Measurements from ENCODE around the gene UQCC5. TPM values are rescaled to one million over a fixed set of nuclear protein-coding genes. Genes with fewer than 3 reads are reported as not detected.

Gene UQCC5
- total RNA-seq, 2 donors from 2014 or later, result 9.0 to 11.3 TPM

DNA sequence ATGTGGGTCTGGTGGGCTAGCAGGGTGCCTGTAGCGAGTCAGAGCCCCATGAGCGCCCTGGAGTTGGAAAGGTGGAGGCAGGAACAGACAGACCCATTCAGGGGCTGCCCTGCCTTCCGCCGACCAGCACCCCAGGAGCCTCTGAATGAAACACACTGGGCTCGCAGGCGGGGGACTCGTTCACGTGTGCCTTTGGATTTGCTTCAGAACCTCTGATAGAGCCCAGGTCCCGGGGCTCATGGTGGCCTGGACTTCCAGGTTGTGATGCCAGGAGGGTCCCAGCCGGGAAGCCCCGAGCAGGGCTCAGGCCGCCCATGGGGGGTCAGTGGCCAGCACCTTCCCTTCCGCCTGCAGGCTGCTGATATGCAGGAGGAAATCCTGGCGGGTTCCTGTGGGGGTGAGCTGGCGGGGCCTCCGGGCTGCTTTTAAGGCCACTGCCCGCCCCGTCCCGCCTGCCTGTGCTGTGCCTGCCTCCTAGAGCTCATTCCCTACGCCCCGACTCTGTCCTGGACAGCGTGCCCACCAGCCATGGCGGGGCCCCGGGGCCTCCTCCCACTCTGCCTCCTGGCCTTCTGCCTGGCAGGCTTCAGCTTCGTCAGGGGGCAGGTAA, 41.4 kb upstream of the UQCC5 start, which contains the start of gene STAB1:
Gene STAB1, plus strand, starts transcription at position 453 of the 610 bp plus-strand sequence. Its CDS starts 76 bp downstream, at position 529.
- Histone ChIP-seq H3K36me3 (no peaks in the 10 kb centered on the region), H3K4me3 (peak within 1 kb of the TSS; percentile 24), H3K27me3 (no peaks in the 10 kb centered on the region), H3K9me3 (no peaks in the 10 kb centered on the region), H3K4me1 (no peaks in the 10 kb centered on the region), H3K27ac (peak within 1 kb of the TSS; percentile 60), H3K9ac (ENCODE audit: low read depth in 2 of 2, low read length in 2 of 2) (peak within 1 kb of the TSS in 1 of 2 donors; percentile 2)
- intact Hi-C loops (cut with DNase I), result no loop called here
- peak; percentile 25 for DNase-seq
- TF ChIP-seq, protein P1, sequence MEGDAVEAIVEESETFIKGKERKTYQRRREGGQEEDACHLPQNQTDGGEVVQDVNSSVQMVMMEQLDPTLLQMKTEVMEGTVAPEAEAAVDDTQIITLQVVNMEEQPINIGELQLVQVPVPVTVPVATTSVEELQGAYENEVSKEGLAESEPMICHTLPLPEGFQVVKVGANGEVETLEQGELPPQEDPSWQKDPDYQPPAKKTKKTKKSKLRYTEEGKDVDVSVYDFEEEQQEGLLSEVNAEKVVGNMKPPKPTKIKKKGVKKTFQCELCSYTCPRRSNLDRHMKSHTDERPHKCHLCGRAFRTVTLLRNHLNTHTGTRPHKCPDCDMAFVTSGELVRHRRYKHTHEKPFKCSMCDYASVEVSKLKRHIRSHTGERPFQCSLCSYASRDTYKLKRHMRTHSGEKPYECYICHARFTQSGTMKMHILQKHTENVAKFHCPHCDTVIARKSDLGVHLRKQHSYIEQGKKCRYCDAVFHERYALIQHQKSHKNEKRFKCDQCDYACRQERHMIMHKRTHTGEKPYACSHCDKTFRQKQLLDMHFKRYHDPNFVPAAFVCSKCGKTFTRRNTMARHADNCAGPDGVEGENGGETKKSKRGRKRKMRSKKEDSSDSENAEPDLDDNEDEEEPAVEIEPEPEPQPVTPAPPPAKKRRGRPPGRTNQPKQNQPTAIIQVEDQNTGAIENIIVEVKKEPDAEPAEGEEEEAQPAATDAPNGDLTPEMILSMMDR (IDR thresholded peaks at IDR 0.05), result no peak

DNA sequence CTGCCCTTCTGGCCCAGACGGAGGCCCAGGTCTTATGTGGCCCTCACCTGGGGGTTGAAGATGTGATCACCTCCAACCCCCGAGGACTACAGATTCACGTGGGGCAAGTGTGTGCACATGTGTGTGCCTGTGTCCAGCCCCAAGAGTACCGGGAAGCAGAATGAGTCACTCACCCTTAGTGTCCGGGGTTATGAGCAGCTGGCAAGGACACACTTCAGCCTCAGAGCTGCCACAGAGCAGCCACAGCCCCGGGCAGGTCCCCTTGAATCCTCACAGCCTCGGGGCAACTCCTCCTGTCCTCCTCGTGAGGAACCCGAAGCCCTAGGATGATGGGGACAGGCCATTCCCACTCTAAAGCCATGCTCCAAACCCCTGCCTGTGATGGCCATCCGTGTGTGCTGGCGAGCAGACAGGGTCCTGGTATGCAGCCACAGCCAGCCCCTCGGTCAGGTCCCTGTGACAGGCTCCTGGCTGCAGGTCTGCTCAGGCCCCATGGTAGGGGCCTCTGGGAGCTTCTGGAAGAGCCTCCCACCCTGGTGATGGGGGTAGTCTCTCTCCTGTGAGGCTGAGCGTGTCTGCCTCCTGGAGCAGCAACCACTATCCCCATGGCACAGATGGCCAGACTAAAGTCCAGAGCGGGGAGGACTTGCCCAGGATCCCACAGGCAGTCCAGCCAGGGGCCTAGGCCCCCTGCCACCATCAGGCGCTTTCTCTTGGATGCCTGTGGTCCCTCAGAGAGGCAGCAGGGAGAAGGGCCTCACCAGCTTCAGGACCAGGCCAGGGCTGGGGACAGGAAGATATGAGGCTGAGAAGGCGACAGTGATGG, 40.4 kb upstream of the UQCC5 start:
- Histone ChIP-seq H3K27ac (peak overlapping the region; percentile 60), H3K9me3 (no peaks in the 10 kb centered on the region), H3K36me3 (no peaks in the 10 kb centered on the region), H3K4me1 (no peaks in the 10 kb centered on the region), H3K4me3 (peak overlapping the region; percentile 24), H3K9ac (ENCODE audit: low read depth in 2 of 2, low read length in 2 of 2) (peak overlapping the region in 1 of 2 donors; percentile 2), H3K27me3 (no peaks in the 10 kb centered on the region)
- no peak for DNase-seq
- intact Hi-C loops (cut with DNase I), result no loop called here
- TF ChIP-seq, protein P1 (IDR thresholded peaks at IDR 0.05), result no peak

DNA sequence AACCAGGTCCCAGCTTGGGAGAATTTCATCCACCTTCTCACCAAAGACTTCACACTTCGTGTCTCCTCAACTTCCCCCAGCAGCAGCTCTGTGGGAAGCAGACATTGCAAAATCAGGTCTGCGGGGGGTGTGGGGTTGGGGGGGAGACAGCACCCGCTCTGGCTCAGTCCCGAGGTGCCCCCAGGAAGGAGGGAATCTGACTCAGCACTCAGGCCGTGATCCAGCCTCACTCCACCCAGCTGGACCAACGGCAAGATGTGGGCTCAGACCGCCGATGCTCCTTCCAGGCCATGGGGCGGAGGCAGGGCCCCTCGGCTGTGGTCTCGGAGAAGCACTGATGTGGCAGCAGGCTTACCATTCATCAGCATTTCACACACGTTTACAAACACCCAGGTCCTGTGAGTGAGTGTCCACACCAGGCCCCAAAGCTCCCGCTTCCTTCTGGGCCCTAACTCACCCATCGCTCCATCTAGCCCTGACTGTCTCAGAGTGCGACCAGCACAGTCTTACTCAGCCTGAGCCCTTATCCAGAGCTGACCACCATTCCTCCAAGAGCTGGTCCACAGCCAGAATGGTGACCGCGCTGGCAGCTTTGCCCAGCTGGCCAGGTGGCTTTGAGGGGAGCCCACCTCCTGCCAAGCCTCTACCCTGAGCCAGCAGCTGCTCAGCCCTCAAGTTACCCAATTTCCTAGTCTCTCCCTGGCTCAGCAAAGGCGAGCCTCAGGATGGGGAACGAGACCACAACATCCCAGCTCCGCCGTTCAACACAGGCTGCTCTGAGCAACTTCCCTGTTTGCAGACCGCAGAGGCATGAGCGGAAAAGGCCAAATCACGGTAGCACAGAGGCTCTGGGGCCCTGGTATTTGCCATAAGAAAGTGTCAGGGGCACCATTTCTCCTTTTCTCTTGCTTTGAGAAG, 38.0 kb upstream of the UQCC5 start:
- H3K36me3 ChIP-seq, result no peaks in the 10 kb centered on the region
- intact Hi-C loops (cut with DNase I), result no loop called here
- no peaks in the 10 kb centered on the region for H3K27me3 ChIP-seq
- H3K9me3 ChIP-seq, result no peaks in the 10 kb centered on the region
- H3K4me1 ChIP-seq, result no peaks in the 10 kb centered on the region
- DNase-seq, result peak; percentile 41
- H3K9ac ChIP-seq (ENCODE audit: low read depth in 2 of 2, low read length in 2 of 2), result no peak overlapping the region
- no peak overlapping the region for H3K27ac ChIP-seq
- H3K4me3 ChIP-seq, result no peak overlapping the region
- TF ChIP-seq, protein P1 (IDR thresholded peaks at IDR 0.05), result no peak

DNA sequence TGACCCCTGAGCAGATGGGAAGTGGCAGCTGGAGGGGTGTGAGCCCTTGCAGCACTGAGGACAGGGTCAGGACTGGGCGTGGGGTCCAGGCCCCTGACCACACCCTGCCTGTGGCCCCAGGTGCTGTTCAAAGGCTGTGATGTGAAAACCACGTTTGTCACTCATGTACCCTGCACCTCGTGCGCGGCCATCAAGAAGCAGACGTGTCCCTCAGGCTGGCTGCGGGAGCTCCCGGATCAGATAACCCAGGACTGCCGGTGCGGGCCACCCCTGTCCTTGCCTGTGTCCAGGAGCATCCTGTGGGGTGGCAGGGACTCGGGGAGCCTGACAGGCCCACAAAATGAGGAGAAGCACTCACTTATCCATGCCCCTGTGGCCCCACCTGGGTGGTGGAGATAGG, 35.4 kb upstream of the UQCC5 start:
- no peak overlapping the region for H3K9ac ChIP-seq (ENCODE audit: low read depth in 2 of 2, low read length in 2 of 2)
- no peak for DNase-seq
- H3K36me3 ChIP-seq, result no peaks in the 10 kb centered on the region
- no peak overlapping the region for H3K27ac ChIP-seq
- no peaks in the 10 kb centered on the region for H3K4me1 ChIP-seq
- TF ChIP-seq, protein P1 (IDR thresholded peaks at IDR 0.05), result no peak
- no peak overlapping the region for H3K4me3 ChIP-seq
- H3K9me3 ChIP-seq, result no peaks in the 10 kb centered on the region
- intact Hi-C loops (cut with DNase I), result no loop called here
- H3K27me3 ChIP-seq, result no peaks in the 10 kb centered on the region

DNA sequence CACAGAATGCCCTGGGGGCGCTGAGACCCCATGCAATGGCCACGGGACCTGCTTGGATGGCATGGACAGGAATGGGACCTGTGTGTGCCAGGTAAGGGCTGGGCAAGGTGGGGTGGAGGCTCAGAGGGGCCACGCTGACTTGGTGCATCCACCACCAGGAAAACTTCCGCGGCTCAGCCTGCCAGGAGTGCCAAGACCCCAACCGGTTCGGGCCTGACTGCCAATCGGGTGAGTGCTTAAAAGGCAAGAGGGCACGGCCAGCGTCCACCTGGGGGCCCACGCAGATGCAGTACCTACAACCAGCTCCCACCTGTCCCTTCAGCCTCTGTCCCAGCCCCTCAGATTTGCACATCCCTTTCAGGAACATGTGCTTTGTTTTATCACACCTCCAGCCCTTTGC, 34.4 kb upstream of the UQCC5 start:
- Histone ChIP-seq H3K9ac (ENCODE audit: low read depth in 2 of 2, low read length in 2 of 2) (no peak overlapping the region), H3K27me3 (no peaks in the 10 kb centered on the region), H3K9me3 (no peaks in the 10 kb centered on the region), H3K27ac (no peak overlapping the region), H3K4me1 (no peaks in the 10 kb centered on the region), H3K4me3 (no peak overlapping the region), H3K36me3 (no peaks in the 10 kb centered on the region)
- intact Hi-C loops (cut with DNase I), result no loop called here
- TF ChIP-seq, protein P1 (IDR thresholded peaks at IDR 0.05), result no peak
- no peak for DNase-seq

Measured in colonic mucosa (tissue), 4 donors.